Breast epithelium (tissue), 3 donors: ENCODE data around the gene CDH23.

ENCODE experiments used
- CTCF ChIP-seq, 3 donors: fragments of 450-650 bp; IDR thresholded peaks; one replicate each; pipeline ENCODE4 v1.5.1; 2016 to 2017; ENCODE audit warnings: antibody characterized with exemption in 3 of 3, mild to moderate bottlenecking in 3 of 3, moderate library complexity in 3 of 3
- POLR2A ChIP-seq: fragments of 450-650 bp; IDR thresholded peaks from one replicate; pipeline ENCODE4 v1.6.1; 2016; ENCODE audit warnings: antibody characterized with exemption, mild to moderate bottlenecking, moderate library complexity
- POLR2AphosphoS5 ChIP-seq, 3 donors: sonication (generic); formaldehyde crosslinking; IDR thresholded peaks; one replicate each; pipeline ENCODE4 v1.6.1; 2017; ENCODE audit warnings: antibody characterized with exemption in 3 of 3

- TF ChIP-seq POLR2A (no peak), CTCF (IDR thresholded peaks at IDR 0.05) (no peak), POLR2AphosphoS5 (IDR thresholded peaks at IDR 0.05) (no peak)
Measured at GRCh38 chr10:71523756-71524155, 127.0 kb downstream of the CDH23 start.
